SK-N-SH treated with all-trans-retinoic acid at 6 μM for 48 hours (cell line): Measurements from ENCODE around the gene FLYWCH2.

Experiments used
- ATAC-seq: fragments of 200-7000 bp; cut with Tn5 transposase; 3 replicates; pipeline ENCODE4 v1.9.1; 2020; ENCODE audit warnings: mild to moderate bottlenecking, moderate library complexity
- BACH2 ChIP-seq: fragments of 250-450 bp; sonication (Bioruptor Pico); IDR thresholded peaks from 2 replicates; pipeline ENCODE4 v1.9.0; 2021; ENCODE audit warnings: mild to moderate bottlenecking, borderline replicate concordance
- CSDC2 ChIP-seq: fragments of 250-450 bp; sonication (Bioruptor Pico); IDR thresholded peaks from 2 replicates; pipeline ENCODE4 v1.5.0; 2020; ENCODE audit warnings: mild to moderate bottlenecking, moderate library complexity
- CSRNP3 ChIP-seq: fragments of 250-450 bp; sonication (Bioruptor Pico); IDR thresholded peaks from 2 replicates; pipeline ENCODE4 v1.5.1; 2021; ENCODE audit warnings: mild to moderate bottlenecking, moderate library complexity
- ESRRG ChIP-seq: fragments of 250-450 bp; sonication (Bioruptor Pico); IDR thresholded peaks from 2 replicates; pipeline ENCODE4 v1.6.1; 2021; ENCODE audit warnings: mild to moderate bottlenecking
- GLIS3 ChIP-seq: fragments of 250-450 bp; sonication (Bioruptor Pico); IDR thresholded peaks from 2 replicates; pipeline ENCODE4 v1.5.0; 2020; ENCODE audit warnings: mild to moderate bottlenecking, moderate library complexity
- ISL1 ChIP-seq: fragments of 250-450 bp; sonication (Bioruptor Pico); IDR thresholded peaks from 2 replicates; pipeline ENCODE4 v2.1.2; 2022; ENCODE audit warnings: mild to moderate bottlenecking, moderate library complexity
- OSR1 ChIP-seq: fragments of 250-450 bp; sonication (Bioruptor Pico); IDR thresholded peaks from 2 replicates; pipeline ENCODE4 v1.8.0; 2022; ENCODE audit warnings: moderate library complexity, mild to moderate bottlenecking, inconsistent platforms
- PATZ1 ChIP-seq: fragments of 250-450 bp; sonication (Bioruptor Pico); IDR thresholded peaks from 2 replicates; pipeline ENCODE4 v1.8.0; 2020; ENCODE audit warnings: mild to moderate bottlenecking, moderate library complexity, borderline replicate concordance
- POU6F1 ChIP-seq: fragments of 250-450 bp; sonication (Bioruptor Pico); IDR thresholded peaks from 2 replicates; pipeline ENCODE4 v1.8.0; 2021; ENCODE audit warnings: low read depth, mild to moderate bottlenecking, moderate library complexity, borderline replicate concordance
- RARB ChIP-seq: fragments of 250-450 bp; sonication (Bioruptor Pico); IDR thresholded peaks from 2 replicates; pipeline ENCODE4 v1.8.0; 2021; ENCODE audit warnings: mild to moderate bottlenecking, moderate library complexity
- TCF4 ChIP-seq: fragments of 250-450 bp; sonication (Bioruptor Pico); IDR thresholded peaks from 2 replicates; pipeline ENCODE4 v1.8.0; 2021; ENCODE audit warnings: mild to moderate bottlenecking, moderate library complexity, borderline replicate concordance
- TOX ChIP-seq: fragments of 250-450 bp; sonication (Bioruptor Pico); IDR thresholded peaks from 2 replicates; pipeline ENCODE4 v1.8.0; 2021; ENCODE audit warnings: mild to moderate bottlenecking, moderate library complexity, borderline replicate concordance
- ZC3H10 ChIP-seq: fragments of 250-450 bp; sonication (Bioruptor Pico); IDR thresholded peaks from 2 replicates; pipeline ENCODE4 v1.5.1; 2021; ENCODE audit warnings: mild to moderate bottlenecking, moderate library complexity
- ZFP3 ChIP-seq: fragments of 250-450 bp; sonication (Bioruptor Pico); IDR thresholded peaks from 2 replicates; pipeline ENCODE4 v1.5.0; 2020; ENCODE audit warnings: mild to moderate bottlenecking, moderate library complexity
- ZNF70 ChIP-seq: fragments of 450-650 bp; formaldehyde crosslinking; IDR thresholded peaks from 2 replicates; pipeline ENCODE4 v1.5.0; 2020; ENCODE audit warnings: mild to moderate bottlenecking, moderate library complexity
- TF ChIP-seq, protein P1 (sequence below): fragments of 250-450 bp; sonication (Bioruptor Pico); IDR thresholded peaks from 2 replicates; pipeline ENCODE4 v1.5.0; 2020; ENCODE audit warnings: mild to moderate bottlenecking, moderate library complexity

Gene FLYWCH2

DNA sequence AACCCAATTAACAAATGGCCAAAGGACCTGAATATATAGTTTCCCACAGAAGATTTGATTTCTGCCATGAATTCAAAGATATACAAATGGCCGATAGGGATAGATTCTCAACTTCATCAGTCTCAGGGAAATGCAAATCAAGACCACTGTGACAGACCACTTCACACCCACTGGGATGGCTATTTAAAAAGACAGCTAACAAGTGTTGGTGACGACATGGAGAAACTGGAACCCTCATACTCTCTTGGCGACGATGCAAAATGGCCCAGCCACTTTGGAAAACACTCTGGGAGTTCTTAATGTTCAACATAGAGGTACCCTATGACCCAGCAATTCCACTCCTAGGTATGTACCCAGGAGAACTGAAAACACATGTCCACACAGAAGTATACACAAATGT is 63.6 kb downstream of the FLYWCH2 start:
- ATAC-seq = no peak
- TF ChIP-seq ZC3H10 (CRISPR knock-in tag) (no peak), CSRNP3 (CRISPR knock-in tag) (no peak), ISL1 (CRISPR knock-in tag) (no peak), ZFP3 (no peak), TCF4 (CRISPR knock-in tag) (no peak), TOX (no peak), ZNF70 (CRISPR knock-in tag) (no peak), OSR1 (CRISPR knock-in tag) (no peak), ESRRG (CRISPR knock-in tag) (no peak), GLIS3 (CRISPR knock-in tag) (no peak), BACH2 (CRISPR knock-in tag) (no peak), RARB (CRISPR knock-in tag) (no peak), CSDC2 (CRISPR knock-in tag) (no peak), PATZ1 (CRISPR knock-in tag) (no peak), POU6F1 (no peak)
- TF ChIP-seq, protein P1, sequence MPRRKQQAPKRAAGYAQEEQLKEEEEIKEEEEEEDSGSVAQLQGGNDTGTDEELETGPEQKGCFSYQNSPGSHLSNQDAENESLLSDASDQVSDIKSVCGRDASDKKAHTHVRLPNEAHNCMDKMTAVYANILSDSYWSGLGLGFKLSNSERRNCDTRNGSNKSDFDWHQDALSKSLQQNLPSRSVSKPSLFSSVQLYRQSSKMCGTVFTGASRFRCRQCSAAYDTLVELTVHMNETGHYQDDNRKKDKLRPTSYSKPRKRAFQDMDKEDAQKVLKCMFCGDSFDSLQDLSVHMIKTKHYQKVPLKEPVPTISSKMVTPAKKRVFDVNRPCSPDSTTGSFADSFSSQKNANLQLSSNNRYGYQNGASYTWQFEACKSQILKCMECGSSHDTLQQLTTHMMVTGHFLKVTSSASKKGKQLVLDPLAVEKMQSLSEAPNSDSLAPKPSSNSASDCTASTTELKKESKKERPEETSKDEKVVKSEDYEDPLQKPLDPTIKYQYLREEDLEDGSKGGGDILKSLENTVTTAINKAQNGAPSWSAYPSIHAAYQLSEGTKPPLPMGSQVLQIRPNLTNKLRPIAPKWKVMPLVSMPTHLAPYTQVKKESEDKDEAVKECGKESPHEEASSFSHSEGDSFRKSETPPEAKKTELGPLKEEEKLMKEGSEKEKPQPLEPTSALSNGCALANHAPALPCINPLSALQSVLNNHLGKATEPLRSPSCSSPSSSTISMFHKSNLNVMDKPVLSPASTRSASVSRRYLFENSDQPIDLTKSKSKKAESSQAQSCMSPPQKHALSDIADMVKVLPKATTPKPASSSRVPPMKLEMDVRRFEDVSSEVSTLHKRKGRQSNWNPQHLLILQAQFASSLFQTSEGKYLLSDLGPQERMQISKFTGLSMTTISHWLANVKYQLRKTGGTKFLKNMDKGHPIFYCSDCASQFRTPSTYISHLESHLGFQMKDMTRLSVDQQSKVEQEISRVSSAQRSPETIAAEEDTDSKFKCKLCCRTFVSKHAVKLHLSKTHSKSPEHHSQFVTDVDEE = no peak
